Measurements from ENCODE around the gene LLGL2.
A peak's percentile ranks its signal among the peaks of the same experiment; 100 is the strongest.

Gene LLGL2

DNA sequence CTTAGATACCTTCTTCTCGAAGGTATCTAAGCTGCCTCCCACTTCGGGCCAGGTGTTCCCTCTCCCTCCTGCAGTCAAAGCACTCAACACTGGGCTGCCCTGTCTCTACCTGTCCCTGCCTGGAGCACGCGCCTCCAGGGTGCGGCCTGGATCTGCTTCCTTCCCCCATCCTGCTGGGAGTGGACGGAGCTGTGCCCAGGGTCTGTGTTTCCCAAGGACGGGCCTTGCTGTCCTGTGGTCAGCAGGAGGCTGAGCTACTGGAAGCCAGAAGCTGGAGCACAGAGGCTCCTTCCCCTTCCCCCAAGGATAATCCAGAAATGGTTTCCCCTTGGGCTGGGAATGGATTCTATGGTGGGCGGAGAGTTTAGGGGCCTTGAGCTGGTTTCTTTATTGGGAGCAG, 16.7 kb downstream of the LLGL2 start:
- WGBS (ENCODE audit: insufficient coverage, insufficient read length) = no CpG with 5 or more reads among the region's 8 CpGs
- Histone ChIP-seq H3K4me1 (ENCODE audit: control insufficient read depth, insufficient read depth, low read length) (0 out of 2 replicates have a peak, but pooled peaks cover 1% of the 10 kb centered on the region), H3K36me3 (ENCODE audit: control insufficient read depth, insufficient read depth, low read length) (no peaks in the 10 kb centered on the region), H3K27me3 (ENCODE audit: control insufficient read depth, insufficient read depth, low read length) (no peaks in the 10 kb centered on the region), H3K4me3 (ENCODE audit: low read length) (no peak overlapping the region), H3K9me3 (ENCODE audit: control insufficient read depth, insufficient read depth, low read length) (no peaks in the 10 kb centered on the region), H3K27ac (ENCODE audit: low read length) (no peak overlapping the region)
- DNase-seq (ENCODE audit: low read depth, low spot score) = no peak

DNA sequence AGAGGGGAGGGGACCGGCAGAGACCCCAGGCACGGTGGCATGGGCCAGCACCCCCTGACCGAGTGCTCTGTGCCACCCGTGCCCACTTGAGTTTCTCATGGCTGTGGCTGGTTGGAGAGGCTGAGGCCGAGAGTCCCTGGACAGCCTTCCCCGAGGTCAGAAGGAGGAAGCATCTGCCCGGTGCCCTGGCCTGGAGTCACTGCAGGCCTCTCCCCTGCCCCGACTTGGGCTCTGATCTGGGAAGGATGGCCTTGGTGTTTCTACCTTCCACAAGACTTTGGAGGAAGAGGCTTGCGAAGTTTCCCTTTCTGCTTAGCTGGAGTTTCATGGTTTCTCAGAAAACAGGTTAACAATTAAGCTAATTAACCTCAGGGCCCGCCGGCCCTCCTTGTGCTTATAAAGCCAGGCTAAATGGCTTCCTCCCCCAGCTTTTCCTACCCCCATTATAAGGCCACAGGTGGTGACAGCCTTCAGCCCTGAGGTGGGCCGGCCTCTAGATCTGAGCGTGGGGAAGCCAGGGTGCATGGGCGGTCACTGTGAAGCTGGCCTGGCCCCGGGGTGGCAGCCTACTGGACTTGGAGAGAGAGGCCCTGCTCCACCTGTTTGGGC, 17.3 kb downstream of the LLGL2 start:
- Histone ChIP-seq H3K27me3 (ENCODE audit: control insufficient read depth, insufficient read depth, low read length) (no peaks in the 10 kb centered on the region), H3K4me1 (ENCODE audit: control insufficient read depth, insufficient read depth, low read length) (0 out of 2 replicates have a peak, but pooled peaks cover 1% of the 10 kb centered on the region), H3K9me3 (ENCODE audit: control insufficient read depth, insufficient read depth, low read length) (no peaks in the 10 kb centered on the region), H3K4me3 (ENCODE audit: low read length) (no peak overlapping the region), H3K36me3 (ENCODE audit: control insufficient read depth, insufficient read depth, low read length) (no peaks in the 10 kb centered on the region), H3K27ac (ENCODE audit: low read length) (no peak overlapping the region)
- no peak for DNase-seq (ENCODE audit: low read depth, low spot score)
- WGBS (ENCODE audit: insufficient coverage, insufficient read length) = no CpG with 5 or more reads among the region's 15 CpGs

DNA sequence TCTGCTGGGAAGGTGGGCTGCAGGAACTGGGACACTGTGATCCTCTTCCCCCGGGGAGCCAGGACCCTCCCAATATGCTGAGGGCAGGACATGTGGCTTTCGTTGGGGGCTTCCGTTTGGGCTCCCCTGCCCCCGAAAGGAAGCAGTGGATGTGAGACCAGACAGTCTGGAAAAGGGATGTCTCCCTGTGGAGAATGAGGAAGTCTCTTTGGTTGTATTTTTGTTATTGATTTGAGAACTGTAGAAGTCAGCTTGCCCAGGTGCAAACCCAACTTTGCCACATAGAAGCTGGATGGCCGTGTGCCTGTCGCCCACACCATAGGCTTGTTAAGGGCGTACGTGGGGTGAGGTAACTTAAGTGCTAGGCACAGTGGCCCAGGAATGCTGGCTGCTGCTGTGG, 18.8 kb downstream of the LLGL2 start:
- H3K4me3 ChIP-seq (ENCODE audit: low read length) = no peak overlapping the region
- no peaks in the 10 kb centered on the region for H3K27me3 ChIP-seq (ENCODE audit: control insufficient read depth, insufficient read depth, low read length)
- peaks cover 6% of the 10 kb centered on the region; the same call in 1 of the 2 replicates for H3K4me1 ChIP-seq (ENCODE audit: control insufficient read depth, insufficient read depth, low read length)
- no CpG with 5 or more reads among the region's 8 CpGs for WGBS (ENCODE audit: insufficient coverage, insufficient read length)
- no peaks in the 10 kb centered on the region for H3K36me3 ChIP-seq (ENCODE audit: control insufficient read depth, insufficient read depth, low read length)
- no peak overlapping the region for H3K27ac ChIP-seq (ENCODE audit: low read length)
- H3K9me3 ChIP-seq (ENCODE audit: control insufficient read depth, insufficient read depth, low read length) = no peaks in the 10 kb centered on the region
- no peak for DNase-seq (ENCODE audit: low read depth, low spot score)

DNA sequence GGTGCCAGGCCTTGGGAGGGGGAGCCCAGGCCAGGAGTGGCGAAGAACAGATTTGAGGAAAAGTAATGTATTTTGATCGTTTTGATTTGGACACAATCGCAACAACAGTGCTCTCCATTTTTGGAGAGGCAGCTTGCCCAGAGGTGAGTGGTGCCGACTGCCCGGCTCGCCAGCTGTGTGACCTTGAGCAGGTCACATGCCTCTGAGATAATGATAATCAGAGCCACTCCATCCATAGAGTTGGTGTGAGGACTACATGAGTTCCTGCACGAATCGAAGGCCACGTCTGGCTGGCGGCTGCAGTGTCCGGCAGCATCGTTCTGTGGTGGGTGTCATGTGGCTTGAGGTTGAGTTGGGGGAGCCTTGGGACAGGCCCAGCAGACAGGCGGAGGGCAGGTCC, 20.7 kb downstream of the LLGL2 start:
- H3K27me3 ChIP-seq (ENCODE audit: control insufficient read depth, insufficient read depth, low read length) = no peaks in the 10 kb centered on the region
- WGBS (ENCODE audit: insufficient coverage, insufficient read length) = no CpG with 5 or more reads among the region's 13 CpGs
- no peak overlapping the region for H3K4me3 ChIP-seq (ENCODE audit: low read length)
- H3K27ac ChIP-seq (ENCODE audit: low read length) = no peak overlapping the region
- no peaks in the 10 kb centered on the region for H3K36me3 ChIP-seq (ENCODE audit: control insufficient read depth, insufficient read depth, low read length)
- peaks cover 7% of the 10 kb centered on the region for H3K4me1 ChIP-seq (ENCODE audit: control insufficient read depth, insufficient read depth, low read length)
- no peak for DNase-seq (ENCODE audit: low read depth, low spot score)
- H3K9me3 ChIP-seq (ENCODE audit: control insufficient read depth, insufficient read depth, low read length) = no peaks in the 10 kb centered on the region

DNA sequence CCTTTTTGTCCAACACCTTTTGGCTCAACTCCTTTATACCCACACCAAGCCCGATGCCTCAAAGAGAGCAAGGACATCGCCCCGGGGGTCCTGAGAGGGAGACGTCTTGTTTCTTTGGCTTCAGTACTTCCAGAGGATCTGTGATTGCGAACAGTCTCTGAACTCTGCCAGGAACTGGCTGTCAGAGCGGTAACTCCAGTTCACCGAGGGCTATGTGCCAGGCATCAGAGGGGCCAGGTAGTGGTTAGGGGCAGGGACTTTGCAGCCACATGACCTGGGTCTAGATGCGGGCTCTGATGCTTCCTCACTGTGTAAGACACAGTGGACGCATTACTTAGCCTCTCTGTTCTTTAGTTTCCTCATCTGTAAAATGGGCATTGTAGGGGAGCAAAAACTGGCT, 21.6 kb downstream of the LLGL2 start:
- WGBS (ENCODE audit: insufficient coverage, insufficient read length) = no CpG with 5 or more reads among the region's 9 CpGs

DNA sequence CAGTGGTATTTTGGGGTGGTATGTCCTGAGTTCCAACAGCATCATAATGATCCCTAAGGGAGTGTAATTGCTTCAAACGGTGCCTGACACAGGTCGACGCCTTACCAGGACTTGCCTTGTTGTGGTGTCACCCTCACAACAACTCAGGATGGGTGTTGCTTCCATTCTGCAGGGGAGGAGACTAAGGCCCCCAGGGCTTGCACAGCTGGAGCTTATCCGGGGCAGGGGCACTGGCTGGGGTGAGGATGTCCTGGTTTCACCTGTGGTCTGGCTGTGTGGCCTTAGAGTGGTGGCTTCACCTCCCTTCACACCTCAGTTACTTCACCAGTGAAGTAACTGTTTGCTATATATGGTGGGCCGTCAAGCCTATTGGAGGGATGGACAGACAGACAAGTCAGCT, 23.3 kb downstream of the LLGL2 start:
- no peak overlapping the region for H3K27ac ChIP-seq (ENCODE audit: low read length)
- H3K9me3 ChIP-seq (ENCODE audit: control insufficient read depth, insufficient read depth, low read length) = no peaks in the 10 kb centered on the region
- no peak for DNase-seq (ENCODE audit: low read depth, low spot score)
- H3K27me3 ChIP-seq (ENCODE audit: control insufficient read depth, insufficient read depth, low read length) = no peaks in the 10 kb centered on the region
- H3K4me1 ChIP-seq (ENCODE audit: control insufficient read depth, insufficient read depth, low read length) = peaks cover 8% of the 10 kb centered on the region
- no peaks in the 10 kb centered on the region for H3K36me3 ChIP-seq (ENCODE audit: control insufficient read depth, insufficient read depth, low read length)
- H3K4me3 ChIP-seq (ENCODE audit: low read length) = no peak overlapping the region
- no CpG with 5 or more reads among the region's 5 CpGs for WGBS (ENCODE audit: insufficient coverage, insufficient read length)

More for the DNA sequence above, 21.6 kb downstream of the LLGL2 start:
- no peaks in the 10 kb centered on the region for H3K27me3 ChIP-seq (ENCODE audit: control insufficient read depth, insufficient read depth, low read length)
- peaks cover 8% of the 10 kb centered on the region for H3K4me1 ChIP-seq (ENCODE audit: control insufficient read depth, insufficient read depth, low read length)
- DNase-seq (ENCODE audit: low read depth, low spot score) = no peak
- no peak overlapping the region for H3K27ac ChIP-seq (ENCODE audit: low read length)
- no peaks in the 10 kb centered on the region for H3K9me3 ChIP-seq (ENCODE audit: control insufficient read depth, insufficient read depth, low read length)
- no peak overlapping the region for H3K4me3 ChIP-seq (ENCODE audit: low read length)
- no peaks in the 10 kb centered on the region for H3K36me3 ChIP-seq (ENCODE audit: control insufficient read depth, insufficient read depth, low read length)

DNA sequence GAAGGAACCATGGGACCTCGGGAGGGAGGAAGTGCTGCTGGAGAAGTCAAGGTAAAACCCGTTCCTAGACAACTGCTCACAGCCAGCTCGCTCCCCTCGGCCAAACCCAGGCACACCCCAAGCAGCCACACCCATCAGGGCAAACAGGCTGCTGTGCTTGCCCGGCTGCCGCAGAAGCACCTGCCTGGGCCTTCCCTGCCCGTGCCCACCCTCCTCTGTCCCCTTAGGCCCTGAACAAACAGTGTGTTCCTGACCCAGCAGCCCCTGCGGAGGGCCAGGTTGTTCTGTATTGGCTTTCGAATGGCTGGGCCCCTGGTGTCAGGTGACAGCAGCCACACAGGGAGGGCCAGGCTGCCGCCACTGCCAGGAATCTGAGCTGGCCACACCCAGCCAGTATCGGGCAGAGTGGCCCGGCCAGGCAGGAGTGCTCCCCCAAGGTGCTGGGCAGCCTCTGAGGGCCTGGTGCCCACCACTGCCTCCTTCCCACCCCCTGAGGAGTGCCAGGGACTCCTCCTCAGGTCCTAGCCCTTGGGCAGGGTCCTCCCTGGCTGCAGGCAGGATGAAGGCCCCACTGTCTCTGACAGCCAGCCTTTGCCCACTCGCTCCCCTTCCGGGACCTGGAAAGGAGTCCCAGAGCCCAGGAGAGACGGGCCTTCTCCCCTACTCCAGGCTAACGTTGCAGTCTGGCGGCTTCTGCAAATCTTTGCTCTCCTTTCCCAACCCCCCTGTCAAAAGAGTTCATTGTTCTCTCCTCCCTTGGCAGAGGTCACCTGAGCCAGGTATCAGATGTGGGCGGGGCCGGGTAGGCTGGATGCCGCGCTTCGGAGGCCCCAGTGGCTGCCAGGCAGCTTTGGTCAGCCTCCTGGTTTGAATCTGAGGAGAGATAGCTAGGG, 24.0 kb downstream of the LLGL2 start:
- no peaks in the 10 kb centered on the region for H3K9me3 ChIP-seq (ENCODE audit: control insufficient read depth, insufficient read depth, low read length)
- DNase-seq (ENCODE audit: low read depth, low spot score) = peak; percentile 57
- H3K27me3 ChIP-seq (ENCODE audit: control insufficient read depth, insufficient read depth, low read length) = no peaks in the 10 kb centered on the region
- no peak overlapping the region for H3K27ac ChIP-seq (ENCODE audit: low read length)
- H3K36me3 ChIP-seq (ENCODE audit: control insufficient read depth, insufficient read depth, low read length) = no peaks in the 10 kb centered on the region
- peak overlapping the region; percentile 31; the same call in 1 of the 2 replicates for H3K4me3 ChIP-seq (ENCODE audit: low read length)
- WGBS (ENCODE audit: insufficient coverage, insufficient read length) = no CpG with 5 or more reads among the region's 22 CpGs
- peaks cover 7% of the 10 kb centered on the region for H3K4me1 ChIP-seq (ENCODE audit: control insufficient read depth, insufficient read depth, low read length)

DNA sequence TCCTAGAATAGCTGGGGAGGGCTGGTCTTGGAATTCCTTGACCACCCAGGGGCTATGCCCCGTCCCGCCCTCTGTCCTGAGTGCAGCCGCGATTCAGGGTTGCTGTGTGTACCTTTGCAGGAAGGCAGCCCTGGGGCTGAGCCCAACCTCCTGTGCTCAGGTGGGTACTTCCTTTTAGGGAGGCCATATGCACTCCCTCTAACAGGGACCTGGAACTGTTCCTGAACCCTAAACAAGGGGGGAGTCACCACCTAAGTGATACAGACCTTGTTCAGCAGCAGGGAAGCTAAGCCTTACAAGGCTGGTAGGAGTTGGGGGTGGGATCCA, 24.6 kb downstream of the LLGL2 start:
- no peaks in the 10 kb centered on the region for H3K27me3 ChIP-seq (ENCODE audit: control insufficient read depth, insufficient read depth, low read length)
- H3K4me1 ChIP-seq (ENCODE audit: control insufficient read depth, insufficient read depth, low read length) = peaks cover 7% of the 10 kb centered on the region
- H3K27ac ChIP-seq (ENCODE audit: low read length) = no peak overlapping the region
- H3K4me3 ChIP-seq (ENCODE audit: low read length) = peak overlapping the region; percentile 31; the same call in 1 of the 2 replicates
- WGBS (ENCODE audit: insufficient coverage, insufficient read length) = no CpG with 5 or more reads among the region's 4 CpGs
- no peaks in the 10 kb centered on the region for H3K9me3 ChIP-seq (ENCODE audit: control insufficient read depth, insufficient read depth, low read length)
- DNase-seq (ENCODE audit: low read depth, low spot score) = no peak
- H3K36me3 ChIP-seq (ENCODE audit: control insufficient read depth, insufficient read depth, low read length) = no peaks in the 10 kb centered on the region

DNA sequence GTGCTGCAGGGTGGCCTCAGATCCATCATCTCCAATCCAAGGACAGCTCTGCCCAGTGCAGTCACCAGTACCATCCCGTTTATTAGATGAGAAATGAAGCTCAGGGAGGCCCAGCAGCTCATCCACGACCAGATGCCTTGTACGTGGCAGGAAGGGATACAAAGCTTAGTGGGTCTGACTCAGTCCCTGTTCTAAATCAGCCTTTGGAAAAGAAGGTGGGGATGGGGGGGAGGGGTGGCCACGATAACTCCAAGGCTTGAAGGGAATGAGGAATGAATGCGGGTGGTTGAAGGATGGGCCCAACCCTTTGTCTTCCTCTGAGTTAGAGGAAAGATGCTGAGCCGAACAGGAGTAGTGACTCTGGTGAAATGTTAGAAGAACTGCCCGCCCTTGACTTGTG, 25.8 kb downstream of the LLGL2 start:
- DNase-seq (ENCODE audit: low read depth, low spot score) = no peak
- peaks cover 7% of the 10 kb centered on the region for H3K4me1 ChIP-seq (ENCODE audit: control insufficient read depth, insufficient read depth, low read length)
- WGBS (ENCODE audit: insufficient coverage, insufficient read length) = no CpG with 5 or more reads among the region's 7 CpGs

DNA sequence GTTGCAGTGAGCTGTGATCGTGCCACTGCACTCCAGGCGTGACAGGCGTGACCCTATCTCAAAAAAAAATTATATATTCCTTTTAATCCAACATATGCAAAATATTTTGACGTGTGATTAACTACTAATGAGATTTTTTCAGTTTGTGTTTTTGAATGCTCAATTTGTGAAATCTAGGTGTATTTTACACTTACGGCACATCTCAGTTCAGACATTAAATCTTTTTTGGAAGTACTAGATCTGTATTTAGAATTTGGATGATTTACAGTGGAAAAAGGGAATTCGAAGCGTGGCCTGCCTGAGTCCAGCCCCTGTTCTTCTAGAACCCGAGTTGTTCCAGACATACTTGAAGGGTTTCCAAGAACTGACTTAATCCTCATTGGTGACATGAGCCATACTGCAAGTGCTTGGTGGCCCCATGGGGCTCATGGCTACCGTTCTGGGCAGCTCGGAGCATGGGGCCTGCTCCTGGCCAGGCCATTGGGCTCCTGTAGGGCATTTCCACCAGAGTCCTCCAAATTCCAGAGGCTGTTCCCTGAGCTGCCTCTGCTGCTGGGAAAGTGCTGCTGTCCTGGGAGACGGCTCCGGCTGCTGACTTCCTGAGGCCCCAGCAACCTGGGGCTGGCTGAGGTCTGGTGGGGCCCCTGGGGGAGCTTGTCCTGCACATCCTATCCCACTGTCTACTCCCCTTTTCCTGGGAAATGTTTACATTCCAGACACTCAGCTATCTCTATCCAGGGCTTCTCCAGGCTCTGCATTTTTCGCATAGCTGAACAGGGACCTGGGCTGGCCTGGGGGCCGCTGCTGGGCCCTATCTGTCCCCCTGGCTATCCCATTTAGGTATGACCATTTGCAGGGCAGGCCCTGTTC, 27.2 kb downstream of the LLGL2 start:
- Histone ChIP-seq H3K4me1 (ENCODE audit: control insufficient read depth, insufficient read depth, low read length) (peaks cover 7% of the 10 kb centered on the region), H3K27ac (ENCODE audit: low read length) (no peak overlapping the region), H3K27me3 (ENCODE audit: control insufficient read depth, insufficient read depth, low read length) (no peaks in the 10 kb centered on the region), H3K4me3 (ENCODE audit: low read length) (no peak overlapping the region), H3K36me3 (ENCODE audit: control insufficient read depth, insufficient read depth, low read length) (no peaks in the 10 kb centered on the region), H3K9me3 (ENCODE audit: control insufficient read depth, insufficient read depth, low read length) (no peaks in the 10 kb centered on the region)
- no CpG with 5 or more reads among the region's 14 CpGs for WGBS (ENCODE audit: insufficient coverage, insufficient read length)
- no peak for DNase-seq (ENCODE audit: low read depth, low spot score)

More for the DNA sequence above, 25.8 kb downstream of the LLGL2 start:
- Histone ChIP-seq H3K36me3 (ENCODE audit: control insufficient read depth, insufficient read depth, low read length) (no peaks in the 10 kb centered on the region), H3K27me3 (ENCODE audit: control insufficient read depth, insufficient read depth, low read length) (no peaks in the 10 kb centered on the region), H3K4me3 (ENCODE audit: low read length) (no peak overlapping the region), H3K9me3 (ENCODE audit: control insufficient read depth, insufficient read depth, low read length) (no peaks in the 10 kb centered on the region), H3K27ac (ENCODE audit: low read length) (no peak overlapping the region)
